K562 (cell line): ENCODE results near the gene TSPYL2.
A peak's percentile ranks its signal among the peaks of the same experiment; 100 is the strongest.

Experiments used
- EP300 ChIP-seq: IDR thresholded peaks from 2 replicates; pipeline ENCODE4 v1.6.1; 2012; ENCODE audit warnings: low read length, improper control_type of control experiment
- TF ChIP-seq, protein P1 (sequence below), 2 experiments: fragments of 450-650 bp; formaldehyde crosslinking in 1 of 2; IDR thresholded peaks; 2 replicates each; pipeline versions ENCODE4 v1.4.0 to v1.6.1; 2014 to 2020; ENCODE audit warnings: mild to moderate bottlenecking in 2 of 2, borderline replicate concordance in 1 of 2, low read depth in 1 of 2

DNA sequence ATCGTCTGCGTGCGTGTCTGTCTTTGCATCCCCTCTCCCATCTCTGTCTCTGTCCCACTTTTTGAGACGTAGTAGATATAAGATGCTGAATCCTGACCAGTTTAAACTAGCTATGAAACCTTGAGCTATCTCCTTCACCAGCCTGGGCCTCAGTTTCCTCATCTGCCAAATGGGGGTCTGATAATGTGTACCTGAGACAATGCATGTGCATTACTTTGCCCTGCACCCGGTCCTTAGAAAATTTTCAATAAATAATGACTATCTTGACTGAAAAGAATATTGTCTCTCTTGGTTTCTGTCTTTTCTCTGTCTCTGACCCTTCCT lies 12.4 kb downstream of the TSPYL2 start:
- TF ChIP-seq, protein P1, sequence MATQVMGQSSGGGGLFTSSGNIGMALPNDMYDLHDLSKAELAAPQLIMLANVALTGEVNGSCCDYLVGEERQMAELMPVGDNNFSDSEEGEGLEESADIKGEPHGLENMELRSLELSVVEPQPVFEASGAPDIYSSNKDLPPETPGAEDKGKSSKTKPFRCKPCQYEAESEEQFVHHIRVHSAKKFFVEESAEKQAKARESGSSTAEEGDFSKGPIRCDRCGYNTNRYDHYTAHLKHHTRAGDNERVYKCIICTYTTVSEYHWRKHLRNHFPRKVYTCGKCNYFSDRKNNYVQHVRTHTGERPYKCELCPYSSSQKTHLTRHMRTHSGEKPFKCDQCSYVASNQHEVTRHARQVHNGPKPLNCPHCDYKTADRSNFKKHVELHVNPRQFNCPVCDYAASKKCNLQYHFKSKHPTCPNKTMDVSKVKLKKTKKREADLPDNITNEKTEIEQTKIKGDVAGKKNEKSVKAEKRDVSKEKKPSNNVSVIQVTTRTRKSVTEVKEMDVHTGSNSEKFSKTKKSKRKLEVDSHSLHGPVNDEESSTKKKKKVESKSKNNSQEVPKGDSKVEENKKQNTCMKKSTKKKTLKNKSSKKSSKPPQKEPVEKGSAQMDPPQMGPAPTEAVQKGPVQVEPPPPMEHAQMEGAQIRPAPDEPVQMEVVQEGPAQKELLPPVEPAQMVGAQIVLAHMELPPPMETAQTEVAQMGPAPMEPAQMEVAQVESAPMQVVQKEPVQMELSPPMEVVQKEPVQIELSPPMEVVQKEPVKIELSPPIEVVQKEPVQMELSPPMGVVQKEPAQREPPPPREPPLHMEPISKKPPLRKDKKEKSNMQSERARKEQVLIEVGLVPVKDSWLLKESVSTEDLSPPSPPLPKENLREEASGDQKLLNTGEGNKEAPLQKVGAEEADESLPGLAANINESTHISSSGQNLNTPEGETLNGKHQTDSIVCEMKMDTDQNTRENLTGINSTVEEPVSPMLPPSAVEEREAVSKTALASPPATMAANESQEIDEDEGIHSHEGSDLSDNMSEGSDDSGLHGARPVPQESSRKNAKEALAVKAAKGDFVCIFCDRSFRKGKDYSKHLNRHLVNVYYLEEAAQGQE (IDR thresholded peaks at IDR 0.05; ENCODE audit: borderline replicate concordance): 0 out of 2 replicates have a peak, but pooled peaks have one; percentile 5
- TF ChIP-seq, protein P1 (CRISPR knock-in tag; IDR thresholded peaks at IDR 0.05; ENCODE audit: low read depth): no peak
- TF ChIP-seq EP300: no peak
